ENCODE measurements around the gene CCND1. TPM values are rescaled to one million over a fixed set of nuclear protein-coding genes. Genes with fewer than 3 reads are reported as not detected.

CCND1 gene
- total RNA-seq, 5 donors from 2014 or later (not counting 1 experiment from before 2014, with no cell fraction given) = 1.0 to 4.2 (median 2.8) TPM

GRCh38 chr11:69677749-69678148 lies 36.8 kb downstream of the CCND1 start:
- peaks cover 17 to 25% (median 24%) of the 10 kb centered on the region in 3 donors for H3K4me1 Mint-ChIP-seq
- no peak for ATAC-seq (replicated peaks in 1 of 4)
- no peaks in the 10 kb centered on the region for H3K9me3 Mint-ChIP-seq
- H3K27ac Mint-ChIP-seq = no peak overlapping the region
- Histone ChIP-seq H3K36me3 (ENCODE audit: control insufficient read depth in 2 of 2, extremely low read depth in 1 of 2, insufficient read depth in 1 of 2, low read length in 1 of 2) (no peaks in the 10 kb centered on the region), H3K4me1 (ENCODE audit: control insufficient read depth in 1 of 2, extremely low read depth in 1 of 2, insufficient read depth in 2 of 2, low read length in 2 of 2) (peaks cover 8 to 21% of the 10 kb centered on the region in 2 experiments), H3K9me3 (no peaks in the 10 kb centered on the region), H3K27ac (ENCODE audit: low read length) (no peak overlapping the region), H3K27me3 (replicated peaks in 1 of 2; ENCODE audit: control insufficient read depth in 2 of 2, extremely low read depth in 1 of 2, insufficient read depth in 2 of 2, low read length in 1 of 2) (no peaks in the 10 kb centered on the region), H3K4me3 (ENCODE audit: control insufficient read depth in 1 of 2, extremely low read depth in 1 of 2, low read length in 1 of 2) (no peak overlapping the region)
- H3K36me3 Mint-ChIP-seq = peaks cover 3% of the 10 kb centered on the region
- ChIA-PET POLR2A (no interaction called here), CTCF (no interaction called here)
- no CpG with 5 or more reads among the region's 2 CpGs for WGBS (ENCODE audit: insufficient coverage)
- H3K27me3 Mint-ChIP-seq = no peaks in the 10 kb centered on the region
- H3K4me3 Mint-ChIP-seq = no peak overlapping the region
- DNase-seq = no peak

DNA sequence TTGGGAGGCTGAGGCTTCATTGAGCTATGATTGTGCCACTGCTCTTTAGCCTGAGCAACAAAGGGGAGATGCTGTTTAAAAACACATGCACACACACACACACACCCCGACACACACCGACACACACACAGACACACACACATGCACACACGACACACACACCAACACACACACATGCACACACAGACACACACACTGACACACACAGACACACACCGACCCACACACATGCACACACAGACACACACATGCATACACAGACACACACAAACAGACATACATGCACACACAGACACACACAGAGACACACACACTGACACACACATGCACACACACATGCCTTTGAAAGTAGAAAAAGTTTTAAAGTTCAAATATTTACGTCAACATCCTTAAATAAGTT lies 39.7 kb downstream of the CCND1 start:
- no peak overlapping the region for H3K27ac Mint-ChIP-seq

DNA sequence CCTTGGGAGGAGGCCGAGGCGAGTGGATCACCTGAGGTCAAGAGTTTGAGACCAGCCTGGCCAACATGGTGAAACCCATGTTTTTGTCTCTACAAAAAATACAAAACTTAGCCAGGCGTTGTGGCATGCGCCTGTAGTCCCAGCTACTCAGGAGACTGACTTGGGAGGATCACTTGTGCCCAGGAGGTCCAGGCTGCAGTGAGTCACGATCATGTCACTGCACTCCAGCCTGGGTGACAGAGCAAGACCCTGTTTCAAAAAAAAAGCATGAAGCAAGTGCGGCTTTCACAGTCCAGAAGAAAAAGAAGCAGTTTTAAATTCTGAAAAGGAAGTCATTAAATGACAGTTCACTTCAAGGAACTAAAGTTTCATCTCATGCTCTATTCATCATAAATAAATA lies 41.3 kb downstream of the CCND1 start:
- H3K4me1 ChIP-seq (ENCODE audit: control insufficient read depth in 1 of 2, extremely low read depth in 1 of 2, insufficient read depth in 2 of 2, low read length in 2 of 2) = peaks cover 0 to 8% of the 10 kb centered on the region in 2 experiments
- no peak for DNase-seq
- no peak overlapping the region for H3K4me3 ChIP-seq (ENCODE audit: control insufficient read depth in 1 of 2, extremely low read depth in 1 of 2, low read length in 1 of 2)
- peaks cover 6 to 8% (median 7%) of the 10 kb centered on the region in 3 donors for H3K4me1 Mint-ChIP-seq
- ChIA-PET CTCF (no interaction called here), POLR2A (no interaction called here)
- H3K27me3 ChIP-seq (replicated peaks in 1 of 2; ENCODE audit: control insufficient read depth in 2 of 2, extremely low read depth in 1 of 2, insufficient read depth in 2 of 2, low read length in 1 of 2) = peaks cover 2 to 26% of the 10 kb centered on the region in 2 experiments
- H3K36me3 ChIP-seq (ENCODE audit: control insufficient read depth in 2 of 2, extremely low read depth in 1 of 2, insufficient read depth in 1 of 2, low read length in 1 of 2) = no peaks in the 10 kb centered on the region
- H3K27me3 Mint-ChIP-seq = peaks cover 5 to 9% of the 10 kb centered on the region in 2 donors
- WGBS (ENCODE audit: insufficient coverage) = 87% methylated on average over 5 of the region's 6 CpGs
- H3K9me3 ChIP-seq = no peaks in the 10 kb centered on the region
- no peaks in the 10 kb centered on the region for H3K36me3 Mint-ChIP-seq
- no peaks in the 10 kb centered on the region for H3K9me3 Mint-ChIP-seq
- H3K27ac ChIP-seq (ENCODE audit: low read length) = no peak overlapping the region
- ATAC-seq (replicated peaks in 1 of 4) = no peak
- no peak overlapping the region for H3K4me3 Mint-ChIP-seq
- H3K27ac Mint-ChIP-seq = no peak overlapping the region

More for the DNA sequence above, 39.7 kb downstream of the CCND1 start:
- H3K4me3 Mint-ChIP-seq = no peak overlapping the region
- ChIA-PET CTCF (no interaction called here), POLR2A (no interaction called here)
- H3K36me3 ChIP-seq (ENCODE audit: control insufficient read depth in 2 of 2, extremely low read depth in 1 of 2, insufficient read depth in 1 of 2, low read length in 1 of 2) = no peaks in the 10 kb centered on the region
- H3K9me3 ChIP-seq = no peaks in the 10 kb centered on the region
- DNase-seq (no peak), ATAC-seq (replicated peaks in 1 of 4) (no peak)
- no peak overlapping the region for H3K4me3 ChIP-seq (ENCODE audit: control insufficient read depth in 1 of 2, extremely low read depth in 1 of 2, low read length in 1 of 2)
- peaks cover 3 to 4% (median 3%) of the 10 kb centered on the region in 3 donors for H3K4me1 Mint-ChIP-seq
- no peak overlapping the region for H3K27ac ChIP-seq (ENCODE audit: low read length)
- peaks cover 0 to 3% of the 10 kb centered on the region in 2 donors for H3K27me3 Mint-ChIP-seq
- 86% methylated on average over 3 of the region's 5 CpGs for WGBS (ENCODE audit: insufficient coverage)
- peaks cover 0 to 10% of the 10 kb centered on the region in 2 experiments for H3K27me3 ChIP-seq (replicated peaks in 1 of 2; ENCODE audit: control insufficient read depth in 2 of 2, extremely low read depth in 1 of 2, insufficient read depth in 2 of 2, low read length in 1 of 2)
- H3K4me1 ChIP-seq (ENCODE audit: control insufficient read depth in 1 of 2, extremely low read depth in 1 of 2, insufficient read depth in 2 of 2, low read length in 2 of 2) = peaks cover 0 to 5% of the 10 kb centered on the region in 2 experiments
- H3K9me3 Mint-ChIP-seq = no peaks in the 10 kb centered on the region
- no peaks in the 10 kb centered on the region for H3K36me3 Mint-ChIP-seq

- ChIA-PET POLR2A (no interaction called here), CTCF (no interaction called here)
- no peak overlapping the region for H3K27ac Mint-ChIP-seq
- peaks cover 6 to 8% (median 7%) of the 10 kb centered on the region in 3 donors for H3K4me1 Mint-ChIP-seq
- H3K36me3 ChIP-seq (ENCODE audit: control insufficient read depth in 2 of 2, extremely low read depth in 1 of 2, insufficient read depth in 1 of 2, low read length in 1 of 2) = no peaks in the 10 kb centered on the region
- H3K27me3 ChIP-seq (replicated peaks in 1 of 2; ENCODE audit: control insufficient read depth in 2 of 2, extremely low read depth in 1 of 2, insufficient read depth in 2 of 2, low read length in 1 of 2) = peaks cover 3 to 28% of the 10 kb centered on the region in 2 experiments
- H3K36me3 Mint-ChIP-seq = no peaks in the 10 kb centered on the region
- 100% methylated on average over 2 of the region's 7 CpGs for WGBS (ENCODE audit: insufficient coverage)
- no peak overlapping the region for H3K27ac ChIP-seq (ENCODE audit: low read length)
- H3K4me3 ChIP-seq (ENCODE audit: control insufficient read depth in 1 of 2, extremely low read depth in 1 of 2, low read length in 1 of 2) = no peak overlapping the region
- ATAC-seq (replicated peaks in 1 of 4) (no peak), DNase-seq (no peak)
- H3K9me3 ChIP-seq = no peaks in the 10 kb centered on the region
- peaks cover 5 to 14% of the 10 kb centered on the region in 2 donors for H3K27me3 Mint-ChIP-seq
- no peak overlapping the region for H3K4me3 Mint-ChIP-seq
- peaks cover 0 to 8% of the 10 kb centered on the region in 2 experiments for H3K4me1 ChIP-seq (ENCODE audit: control insufficient read depth in 1 of 2, extremely low read depth in 1 of 2, insufficient read depth in 2 of 2, low read length in 2 of 2)
- H3K9me3 Mint-ChIP-seq = no peaks in the 10 kb centered on the region
These were observed 41.8 kb downstream of the CCND1 start for GRCh38 chr11:69682681-69683326.

DNA sequence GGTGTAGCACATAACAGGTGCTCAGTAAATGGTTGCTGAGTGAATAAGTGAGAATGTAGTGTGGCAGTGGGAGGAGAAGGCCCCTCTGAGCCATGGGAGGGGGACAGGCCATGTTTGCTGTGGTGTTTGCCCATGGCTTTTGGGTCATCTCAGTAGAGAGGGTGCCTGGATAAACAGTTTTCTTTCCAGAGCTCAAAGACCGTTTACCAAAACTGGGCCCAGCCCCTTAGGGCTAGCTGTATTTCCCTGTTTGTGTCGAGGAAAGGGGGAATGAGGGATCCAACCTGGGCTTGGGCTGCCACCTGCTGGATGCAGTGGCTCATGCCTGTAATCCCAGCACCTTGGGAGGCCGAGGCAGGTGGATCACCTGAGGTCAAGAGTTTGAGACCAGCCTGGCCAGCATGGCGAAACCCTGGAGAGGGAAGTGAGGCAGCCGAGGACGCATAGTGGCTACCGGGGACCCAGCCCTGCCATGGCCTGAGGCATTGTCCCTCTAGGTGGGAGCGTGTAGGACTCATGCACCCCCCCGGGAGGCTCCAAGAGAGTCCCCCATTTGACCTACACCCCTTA lies 42.9 kb downstream of the CCND1 start:
- Histone ChIP-seq H3K36me3 (ENCODE audit: control insufficient read depth in 2 of 2, extremely low read depth in 1 of 2, insufficient read depth in 1 of 2, low read length in 1 of 2) (no peaks in the 10 kb centered on the region), H3K27me3 (replicated peaks in 1 of 2; ENCODE audit: control insufficient read depth in 2 of 2, extremely low read depth in 1 of 2, insufficient read depth in 2 of 2, low read length in 1 of 2) (peaks cover 3 to 32% of the 10 kb centered on the region in 2 experiments), H3K9me3 (no peaks in the 10 kb centered on the region), H3K4me1 (ENCODE audit: control insufficient read depth in 1 of 2, extremely low read depth in 1 of 2, insufficient read depth in 2 of 2, low read length in 2 of 2) (peaks cover 0 to 8% of the 10 kb centered on the region in 2 experiments), H3K4me3 (ENCODE audit: control insufficient read depth in 1 of 2, extremely low read depth in 1 of 2, low read length in 1 of 2) (no peak overlapping the region), H3K27ac (ENCODE audit: low read length) (no peak overlapping the region)
- peaks cover 6 to 8% (median 7%) of the 10 kb centered on the region in 3 donors for H3K4me1 Mint-ChIP-seq
- no peaks in the 10 kb centered on the region for H3K36me3 Mint-ChIP-seq
- DNase-seq = no peak
- 79% methylated on average over 7 of the region's 9 CpGs for WGBS (ENCODE audit: insufficient coverage)
- no peaks in the 10 kb centered on the region for H3K9me3 Mint-ChIP-seq
- H3K27me3 Mint-ChIP-seq = peaks cover 10 to 22% of the 10 kb centered on the region in 2 donors
- POLR2A ChIA-PET = no interaction called here
- no peak overlapping the region for H3K4me3 Mint-ChIP-seq
- CTCF ChIA-PET = no interaction called here
- no peak for ATAC-seq (replicated peaks in 1 of 4)
- H3K27ac Mint-ChIP-seq = no peak overlapping the region

GRCh38 chr11:69684651-69685050 lies 43.7 kb downstream of the CCND1 start:
- Histone ChIP-seq H3K4me1 (ENCODE audit: control insufficient read depth in 1 of 2, extremely low read depth in 1 of 2, insufficient read depth in 2 of 2, low read length in 2 of 2) (peaks cover 0 to 8% of the 10 kb centered on the region in 2 experiments), H3K4me3 (ENCODE audit: control insufficient read depth in 1 of 2, extremely low read depth in 1 of 2, low read length in 1 of 2) (no peak overlapping the region), H3K27me3 (replicated peaks in 1 of 2; ENCODE audit: control insufficient read depth in 2 of 2, extremely low read depth in 1 of 2, insufficient read depth in 2 of 2, low read length in 1 of 2) (peaks cover 5 to 34% of the 10 kb centered on the region in 2 experiments), H3K36me3 (ENCODE audit: control insufficient read depth in 2 of 2, extremely low read depth in 1 of 2, insufficient read depth in 1 of 2, low read length in 1 of 2) (no peaks in the 10 kb centered on the region), H3K27ac (ENCODE audit: low read length) (no peak overlapping the region), H3K9me3 (no peaks in the 10 kb centered on the region)
- Mint-ChIP-seq H3K4me3 (no peak overlapping the region), H3K36me3 (no peaks in the 10 kb centered on the region), H3K27ac (no peak overlapping the region), H3K27me3 (peaks cover 14 to 27% of the 10 kb centered on the region in 2 donors), H3K4me1 (peaks cover 6 to 8% (median 7%) of the 10 kb centered on the region in 3 donors), H3K9me3 (no peaks in the 10 kb centered on the region)
- no peak for ATAC-seq (replicated peaks in 1 of 4)
- no peak for DNase-seq
- ChIA-PET CTCF (interaction anchor here in 1 of 2 donors (0.7 kb wide), 1 partner anchor 835 kb away, joined by 3 read pairs; no protein-coding TSS in a partner anchor), POLR2A (no interaction called here)
- 74% methylated on average over 6 of the region's 11 CpGs for WGBS (ENCODE audit: insufficient coverage)

Measured in T-cell (primary cell).